Vagina (tissue), 2 donors: ENCODE results near the gene MAP4K4.

Experiments
- CTCF ChIP-seq, 3 experiments: fragments of 450-650 bp in 2 of 3; fragments of 200-600 bp in 1 of 3; sonication (generic) in 1 of 3; IDR thresholded peaks; one replicate each; pipeline ENCODE4 v1.5.1; 2017 to 2019; ENCODE audit warnings: antibody characterized with exemption in 3 of 3, mild to moderate bottlenecking in 2 of 3, moderate library complexity in 2 of 3
- POLR2A ChIP-seq, 2 donors: fragments of 450-650 bp; IDR thresholded peaks; one replicate each; pipeline ENCODE4 v1.6.1; 2017; ENCODE audit warnings: antibody characterized with exemption in 2 of 2, mild to moderate bottlenecking in 2 of 2, moderate library complexity in 2 of 2
- POLR2AphosphoS5 ChIP-seq, 2 donors: sonication (generic); formaldehyde crosslinking; IDR thresholded peaks; one replicate each; pipeline ENCODE4 v1.9.0; 2017; ENCODE audit warnings: antibody characterized with exemption in 2 of 2, mild to moderate bottlenecking in 2 of 2, low read depth in 1 of 2; ENCODE audit not compliant: insufficient read depth in 1 of 2

DNA sequence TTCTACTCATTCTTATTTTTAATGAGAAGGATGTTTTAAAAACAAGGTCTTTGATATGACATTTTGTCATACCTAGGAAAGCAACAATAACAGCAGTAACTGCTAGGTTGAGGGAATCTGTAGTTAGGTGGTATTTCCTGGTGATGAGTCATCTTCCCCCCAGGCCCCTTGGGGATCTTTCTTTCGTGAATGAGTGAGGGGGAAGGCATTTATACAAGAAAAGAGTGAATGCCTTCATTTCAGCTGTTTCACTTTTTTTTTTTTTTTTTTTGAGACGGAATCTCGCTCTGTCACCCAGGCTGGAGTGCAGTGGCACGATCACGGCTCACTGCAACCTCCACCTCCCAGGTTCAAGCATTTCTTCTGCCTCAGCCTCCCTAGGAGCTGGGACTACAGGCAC is 108.6 kb downstream of the MAP4K4 start:
- TF ChIP-seq CTCF (IDR thresholded peaks at IDR 0.05), result no peak
- no peak for TF ChIP-seq POLR2A (IDR thresholded peaks at IDR 0.05)
- TF ChIP-seq POLR2AphosphoS5 (IDR thresholded peaks at IDR 0.05; ENCODE audit: insufficient read depth in 1 of 2, low read depth in 1 of 2), result peak in 1 of 2 donors; percentile 22
